ENCODE data around the gene GTSF1L.

DNA sequence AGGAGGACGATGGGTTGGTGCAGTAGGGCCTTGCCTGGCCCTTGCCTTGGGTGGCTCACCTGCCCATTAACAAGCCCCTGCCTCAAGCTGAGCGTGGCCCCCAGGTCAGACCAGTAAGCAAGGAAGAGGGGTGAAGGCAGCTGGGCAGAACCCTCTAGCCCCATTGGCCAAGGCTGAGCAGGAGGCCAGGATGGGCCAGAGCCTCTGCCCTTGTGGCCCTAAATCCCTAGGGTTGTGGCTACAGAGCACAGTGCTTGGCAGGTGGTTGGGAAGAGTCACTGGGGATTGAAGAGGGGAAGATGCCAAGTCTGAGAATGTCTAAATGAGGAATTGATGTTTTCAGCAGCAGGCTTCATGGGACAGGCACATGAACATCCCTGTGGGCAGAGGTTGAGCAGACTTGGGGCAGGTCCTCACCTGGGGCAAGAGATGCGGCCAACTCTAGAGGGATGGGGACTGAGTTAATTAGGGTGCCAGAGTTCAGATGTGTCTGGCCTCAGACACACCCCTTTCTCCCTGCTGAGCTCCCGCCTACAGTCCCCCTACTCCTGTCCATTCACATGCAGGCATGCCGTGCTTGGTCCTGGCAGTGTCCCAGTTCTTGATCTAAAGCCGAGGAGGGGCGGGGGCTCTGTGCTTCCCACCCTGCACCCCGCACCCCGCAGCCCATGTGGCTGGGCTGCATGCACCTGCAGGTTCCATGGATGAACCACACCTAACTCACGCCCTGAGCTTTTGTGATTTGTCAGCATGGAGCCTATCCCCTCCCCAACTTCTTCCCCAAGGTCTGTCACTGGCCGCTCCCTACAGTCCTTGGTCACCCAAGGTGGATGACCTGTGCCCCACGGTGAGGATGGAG lies 9.8 kb downstream of the GTSF1L start:
- TF ChIP-seq, protein P1, sequence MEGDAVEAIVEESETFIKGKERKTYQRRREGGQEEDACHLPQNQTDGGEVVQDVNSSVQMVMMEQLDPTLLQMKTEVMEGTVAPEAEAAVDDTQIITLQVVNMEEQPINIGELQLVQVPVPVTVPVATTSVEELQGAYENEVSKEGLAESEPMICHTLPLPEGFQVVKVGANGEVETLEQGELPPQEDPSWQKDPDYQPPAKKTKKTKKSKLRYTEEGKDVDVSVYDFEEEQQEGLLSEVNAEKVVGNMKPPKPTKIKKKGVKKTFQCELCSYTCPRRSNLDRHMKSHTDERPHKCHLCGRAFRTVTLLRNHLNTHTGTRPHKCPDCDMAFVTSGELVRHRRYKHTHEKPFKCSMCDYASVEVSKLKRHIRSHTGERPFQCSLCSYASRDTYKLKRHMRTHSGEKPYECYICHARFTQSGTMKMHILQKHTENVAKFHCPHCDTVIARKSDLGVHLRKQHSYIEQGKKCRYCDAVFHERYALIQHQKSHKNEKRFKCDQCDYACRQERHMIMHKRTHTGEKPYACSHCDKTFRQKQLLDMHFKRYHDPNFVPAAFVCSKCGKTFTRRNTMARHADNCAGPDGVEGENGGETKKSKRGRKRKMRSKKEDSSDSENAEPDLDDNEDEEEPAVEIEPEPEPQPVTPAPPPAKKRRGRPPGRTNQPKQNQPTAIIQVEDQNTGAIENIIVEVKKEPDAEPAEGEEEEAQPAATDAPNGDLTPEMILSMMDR (conservative IDR thresholded peaks at IDR 0.05; ENCODE audit: low read depth, low read length): no peak
- no peak for TF ChIP-seq EZH2 (IDR thresholded peaks at IDR 0.05; ENCODE audit: borderline replicate concordance, low read depth, low read length, poor library complexity, severe bottlenecking)
